T-cell (primary cell): Measurements from ENCODE around the gene TASP1. TPM values are rescaled to one million over a fixed set of nuclear protein-coding genes. Genes with fewer than 3 reads are reported as not detected.
"Not testable (repeated sequence)": the region's sequence is repeated elsewhere in the genome, so short reads cannot be mapped to it uniquely, and the experiment has no call there.

Source experiments
- ATAC-seq, 4 experiments: fragments of 200-7000 bp in 3 of 4; fragments of 150-1000 bp in 1 of 4; cut with Tn5 transposase; replicated peaks in 1 of 4; 1 replicate in 3 of 4; 2 replicates in 1 of 4; pipeline ENCODE4 v1.10.0; 2021; ENCODE audit warnings: moderate library complexity in 3 of 4, mild to moderate bottlenecking in 2 of 4, moderate number of reproducible peaks in 1 of 4
- CTCF ChIA-PET, 2 donors: fragments of 300-600 bp; sonication (Branson Sonifier 250); formaldehyde crosslinking; loops; one replicate each; lab custom pipeline; 2022; ENCODE audit warnings: antibody characterized with exemption in 2 of 2; lab: Charles Lee
- POLR2A ChIA-PET, 2 donors: fragments of 300-600 bp; sonication (Branson Sonifier 250); formaldehyde crosslinking; loops; one replicate each; lab custom pipeline; 2022; ENCODE audit warnings: antibody characterized with exemption in 2 of 2; lab: Charles Lee
- DNase-seq, 35 experiments: peaks; one replicate each; pipeline versions ENCODE4 v3.0.0 to v3.0.0-alpha.2; 2013 to 2023
- H3K27ac ChIP-seq: one replicate; pipeline ENCODE4 v1.5.1; 2013; ENCODE audit warnings: low read length
- H3K27me3 ChIP-seq, 2 experiments: replicated peaks in 1 of 2; 1 replicate in 1 of 2; 2 replicates in 1 of 2; pipeline versions ENCODE4 v1.6.1 to v1.7.0; 2013; ENCODE audit warnings: low read length in 1 of 2, mixed read lengths in 1 of 2; ENCODE audit not compliant: control insufficient read depth in 2 of 2, insufficient read depth in 2 of 2; ENCODE audit errors: extremely low read depth in 1 of 2
- H3K36me3 ChIP-seq, 2 donors: 1 replicate in 1 of 2; 2 replicates in 1 of 2; pipeline versions ENCODE4 v1.6.1 to v1.7.0; 2013; ENCODE audit warnings: low read length in 1 of 2; ENCODE audit not compliant: control insufficient read depth in 2 of 2, insufficient read depth in 1 of 2; ENCODE audit errors: extremely low read depth in 1 of 2
- H3K4me1 ChIP-seq, 2 experiments: 1 replicate in 1 of 2; 2 replicates in 1 of 2; pipeline versions ENCODE4 v1.6.1 to v1.7.0; 2013; ENCODE audit warnings: low read length in 2 of 2, mixed read lengths in 1 of 2; ENCODE audit not compliant: insufficient read depth in 2 of 2, control insufficient read depth in 1 of 2; ENCODE audit errors: extremely low read depth in 1 of 2
- H3K4me3 ChIP-seq, 2 donors: 1 replicate in 1 of 2; 2 replicates in 1 of 2; pipeline versions ENCODE4 v1.5.1 to v1.7.0; 2013; ENCODE audit warnings: mild to moderate bottlenecking in 2 of 2, low read length in 1 of 2, moderate library complexity in 1 of 2; ENCODE audit not compliant: control insufficient read depth in 1 of 2; ENCODE audit errors: extremely low read depth in 1 of 2
- H3K9me3 ChIP-seq: 2 replicates; pipeline ENCODE4 v1.7.0; 2013
- H3K27ac Mint-ChIP-seq, 2 donors: one replicate each; pipeline ENCODE4 v1.8.0; 2020 to 2021; ENCODE audit warnings: mild to moderate bottlenecking in 2 of 2, mixed read lengths in 2 of 2
- H3K27me3 Mint-ChIP-seq, 2 donors: one replicate each; pipeline ENCODE4 v1.8.0; 2021 to 2022; ENCODE audit warnings: mixed read lengths in 2 of 2
- H3K36me3 Mint-ChIP-seq: one replicate; pipeline ENCODE4 v1.8.0; 2021; ENCODE audit warnings: mixed read lengths
- H3K4me1 Mint-ChIP-seq, 3 donors: one replicate each; pipeline ENCODE4 v1.8.0; 2020 to 2022; ENCODE audit warnings: mixed read lengths in 3 of 3, mild to moderate bottlenecking in 1 of 3
- H3K4me3 Mint-ChIP-seq, 3 donors: one replicate each; pipeline ENCODE4 v1.8.0; 2020 to 2022; ENCODE audit warnings: mild to moderate bottlenecking in 3 of 3, mixed read lengths in 3 of 3, moderate library complexity in 3 of 3
- H3K9me3 Mint-ChIP-seq, 3 donors: one replicate each; pipeline ENCODE4 v1.8.0; 2020 to 2022; ENCODE audit warnings: mixed read lengths in 3 of 3
- WGBS: methylation state at CpG from one replicate; pipeline ENCODE4 v1.1.5; 2013; ENCODE audit warnings: missing lambda C conversion rate; ENCODE audit not compliant: insufficient coverage; 5-methylcytosine and 5-hydroxymethylcytosine counted together
- total RNA-seq, 35 experiments: library from RNA in 6 of 35; stranded (reverse) in 6 of 35; fragments of 120-200 nt in 1 of 35; gene quantifications; one replicate each; pipeline versions ENCODE4 v1.2.1 to v1.2.4 and lab custom pipeline; 2013 to 2026

TASP1 gene
- total RNA-seq, 5 donors from 2014 or later (not counting 1 experiment from before 2014, with no cell fraction given) = 11.2 to 19.4 (median 13.8) TPM

GRCh38 chr20:13593423-13593822, 45.3 kb downstream of the TASP1 start:
- POLR2A ChIA-PET, H3K4me1 ChIP-seq, ATAC-seq, H3K9me3 Mint-ChIP-seq, H3K27ac ChIP-seq, H3K27me3 ChIP-seq, H3K27ac Mint-ChIP-seq, CTCF ChIA-PET, H3K9me3 ChIP-seq, H3K4me3 Mint-ChIP-seq, DNase-seq, H3K4me3 ChIP-seq, H3K27me3 Mint-ChIP-seq, H3K36me3 ChIP-seq: not testable (repeated sequence)
- H3K4me1 Mint-ChIP-seq = peaks cover 27 to 38% (median 37%) of the 10 kb centered on the region in 3 donors
- 97% methylated on average over 5 of the region's 11 CpGs for whole genome bisulfite sequencing
- peaks cover 50% of the 10 kb centered on the region for H3K36me3 Mint-ChIP-seq

DNA sequence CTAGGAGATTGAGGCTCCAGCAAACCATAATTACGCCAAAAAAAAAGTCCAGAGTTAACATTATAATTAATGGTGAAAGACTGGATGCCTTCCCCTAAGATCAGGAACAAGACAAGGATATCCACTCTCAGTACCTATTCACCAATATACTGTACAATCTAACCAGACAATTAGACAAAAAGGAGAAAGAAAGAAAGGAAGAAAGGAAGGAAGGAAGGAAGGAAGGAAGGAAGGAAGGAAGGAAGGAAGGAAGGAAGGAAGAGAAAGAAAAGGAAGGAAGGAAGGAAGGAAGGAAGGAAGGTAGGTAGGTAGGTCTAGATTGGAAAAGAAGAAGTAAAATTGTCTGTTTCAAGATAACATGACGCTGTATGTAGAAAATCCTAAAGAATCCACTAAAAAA, 50.7 kb downstream of the TASP1 start:
- ChIA-PET CTCF (interaction anchor here in 1 of 2 donors (0.7 kb wide), 1 partner anchor 43 kb away, joined by 4 read pairs; no protein-coding TSS in a partner anchor), POLR2A (no interaction called here)
- Mint-ChIP-seq H3K36me3 (peaks cover 59% of the 10 kb centered on the region), H3K27ac (peak overlapping the region in 1 of 2 donors; percentile 3), H3K4me1 (peaks cover 0 to 12% (median 8%) of the 10 kb centered on the region in 3 donors), H3K4me3 (no peak overlapping the region), H3K9me3 (peaks cover 0 to 14% (median 10%) of the 10 kb centered on the region in 3 donors), H3K27me3 (no peaks in the 10 kb centered on the region)
- no peak overlapping the region for H3K27ac ChIP-seq
- no peak for ATAC-seq
- no CpG with 5 or more reads among the region's 2 CpGs for WGBS
- no peaks in the 10 kb centered on the region for H3K27me3 ChIP-seq
- no peak overlapping the region for H3K4me3 ChIP-seq
- H3K9me3 ChIP-seq = no peaks in the 10 kb centered on the region
- peaks cover 0 to 7% of the 10 kb centered on the region in 2 donors for H3K36me3 ChIP-seq
- H3K4me1 ChIP-seq = no peaks in the 10 kb centered on the region
- no peak for DNase-seq

- H3K4me3 Mint-ChIP-seq = no peak overlapping the region
- H3K36me3 Mint-ChIP-seq = peaks cover 58% of the 10 kb centered on the region
- peaks cover 0 to 8% (median 4%) of the 10 kb centered on the region in 3 donors for H3K4me1 Mint-ChIP-seq
- ATAC-seq (no peak), DNase-seq (no peak)
- CTCF ChIA-PET = no interaction called here
- H3K9me3 Mint-ChIP-seq = peaks cover 0 to 14% (median 10%) of the 10 kb centered on the region in 3 donors
- Histone ChIP-seq H3K27ac (no peak overlapping the region), H3K36me3 (peaks cover 0 to 11% of the 10 kb centered on the region in 2 donors), H3K4me3 (no peak overlapping the region), H3K27me3 (no peaks in the 10 kb centered on the region), H3K4me1 (no peaks in the 10 kb centered on the region), H3K9me3 (no peaks in the 10 kb centered on the region)
- no peaks in the 10 kb centered on the region for H3K27me3 Mint-ChIP-seq
- H3K27ac Mint-ChIP-seq = no peak overlapping the region
- POLR2A ChIA-PET = no interaction called here
These were observed 51.4 kb downstream of the TASP1 start for GRCh38 chr20:13587370-13587769.

DNA sequence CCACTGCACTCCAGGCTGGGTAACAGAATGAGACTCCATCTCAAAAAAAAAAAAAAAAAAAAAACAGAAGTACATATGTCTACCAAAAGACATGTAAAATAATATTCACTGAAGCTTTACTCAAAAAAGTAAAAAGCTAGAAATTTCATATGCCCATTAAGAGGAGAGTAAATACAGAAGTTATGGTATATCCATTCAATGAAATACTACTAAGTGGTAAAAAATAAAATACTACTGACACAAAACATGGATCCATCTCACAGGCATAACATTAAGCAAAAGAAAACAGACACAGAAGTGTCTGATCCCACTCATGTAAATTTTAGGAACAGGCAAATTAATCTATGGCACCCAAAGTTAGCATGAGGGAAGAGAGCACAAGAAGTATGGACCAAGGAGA, 52.6 kb downstream of the TASP1 start:
- peaks cover 62% of the 10 kb centered on the region for H3K36me3 Mint-ChIP-seq

DNA sequence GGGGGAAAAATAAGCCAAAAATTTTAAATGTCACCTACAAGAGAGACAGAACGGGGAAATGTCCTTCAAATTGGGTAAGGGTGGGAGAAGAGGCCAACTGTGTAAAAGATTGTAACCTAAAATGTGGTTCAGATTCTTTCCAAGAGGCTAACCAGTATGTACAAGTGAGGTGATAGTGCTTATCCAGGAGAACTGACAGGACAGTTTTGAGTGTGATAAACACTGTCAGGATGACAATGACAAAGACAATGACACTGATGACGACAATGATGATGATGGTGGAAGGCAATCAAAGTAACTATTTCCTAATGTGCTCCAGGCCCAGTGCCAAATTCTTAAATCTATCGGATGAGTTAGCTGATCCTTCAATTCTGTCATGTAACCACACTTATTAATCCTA, 57.3 kb downstream of the TASP1 start:
- no peak overlapping the region for H3K4me3 Mint-ChIP-seq
- 100% methylated on average over 1 of the region's 3 CpGs for WGBS
- ChIA-PET CTCF (no interaction called here), POLR2A (no interaction called here)
- ATAC-seq (no peak), DNase-seq (no peak)
- peaks cover 66% of the 10 kb centered on the region for H3K36me3 Mint-ChIP-seq
- Histone ChIP-seq H3K4me1 (no peaks in the 10 kb centered on the region), H3K9me3 (no peaks in the 10 kb centered on the region), H3K36me3 (peaks cover 0 to 13% of the 10 kb centered on the region in 2 donors), H3K4me3 (no peak overlapping the region), H3K27me3 (no peaks in the 10 kb centered on the region), H3K27ac (no peak overlapping the region)
- H3K4me1 Mint-ChIP-seq = no peaks in the 10 kb centered on the region
- H3K27ac Mint-ChIP-seq = no peak overlapping the region
- peaks cover 0 to 10% (median 5%) of the 10 kb centered on the region in 3 donors for H3K9me3 Mint-ChIP-seq
- no peaks in the 10 kb centered on the region for H3K27me3 Mint-ChIP-seq

More for the DNA sequence above, 52.6 kb downstream of the TASP1 start:
- Mint-ChIP-seq H3K4me3 (no peak overlapping the region), H3K4me1 (peaks cover 0 to 4% (median 3%) of the 10 kb centered on the region in 3 donors), H3K27ac (no peak overlapping the region), H3K27me3 (no peaks in the 10 kb centered on the region), H3K9me3 (peaks cover 0 to 14% (median 10%) of the 10 kb centered on the region in 3 donors)
- DNase-seq = no peak
- ChIA-PET POLR2A (interaction anchor here in 1 of 2 donors (0.6 kb wide), 1 partner anchor 78 kb away, joined by 6 read pairs; no protein-coding TSS in a partner anchor), CTCF (no interaction called here)
- no peaks in the 10 kb centered on the region for H3K27me3 ChIP-seq
- no peak overlapping the region for H3K27ac ChIP-seq
- no peaks in the 10 kb centered on the region for H3K9me3 ChIP-seq
- H3K4me1 ChIP-seq = no peaks in the 10 kb centered on the region
- peaks cover 0 to 11% of the 10 kb centered on the region in 2 donors for H3K36me3 ChIP-seq
- ATAC-seq = no peak
- no peak overlapping the region for H3K4me3 ChIP-seq

DNA sequence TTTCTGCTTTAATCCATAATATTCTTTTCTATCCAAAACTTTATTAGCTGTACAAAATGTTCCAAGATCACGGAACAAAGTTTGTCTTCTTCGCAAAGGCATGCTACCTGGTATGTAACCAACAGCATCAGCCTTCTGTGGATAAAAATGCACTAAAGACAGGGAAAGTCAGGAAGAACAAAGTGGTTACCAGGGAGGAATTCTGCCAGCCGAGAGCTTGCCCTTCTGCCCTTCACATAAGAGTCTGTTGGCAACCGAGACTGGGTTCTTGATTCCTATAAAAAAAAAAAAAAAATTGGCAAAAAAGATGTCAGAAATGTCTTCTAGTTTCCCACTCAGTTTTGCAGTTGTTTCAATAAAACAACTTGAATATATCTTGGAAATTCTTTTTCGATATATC, 58.0 kb downstream of the TASP1 start:
- H3K27ac Mint-ChIP-seq = no peak overlapping the region
- no peaks in the 10 kb centered on the region for H3K27me3 Mint-ChIP-seq
- no peaks in the 10 kb centered on the region for H3K4me1 Mint-ChIP-seq

More for the DNA sequence above, 58.0 kb downstream of the TASP1 start:
- no peaks in the 10 kb centered on the region for H3K27me3 ChIP-seq
- H3K27ac ChIP-seq = no peak overlapping the region
- WGBS = 100% methylated on average over 3 of the region's 5 CpGs
- no peak overlapping the region for H3K4me3 ChIP-seq
- DNase-seq (no peak), ATAC-seq (no peak)
- H3K9me3 ChIP-seq = no peaks in the 10 kb centered on the region
- Mint-ChIP-seq H3K36me3 (peaks cover 66% of the 10 kb centered on the region), H3K4me3 (no peak overlapping the region), H3K9me3 (peaks cover 0 to 6% (median 3%) of the 10 kb centered on the region in 3 donors)
- ChIA-PET CTCF (interaction anchor here in 1 of 2 donors (0.7 kb wide), 1 partner anchor 1758 kb away, joined by 5 read pairs; no protein-coding TSS in a partner anchor), POLR2A (no interaction called here)
- peaks cover 2 to 8% of the 10 kb centered on the region in 2 donors for H3K36me3 ChIP-seq
- H3K4me1 ChIP-seq = no peaks in the 10 kb centered on the region
